ENCODE measurements around the gene C2CD4C. TPM values are rescaled to one million over a fixed set of nuclear protein-coding genes. Genes with fewer than 3 reads are reported as not detected.

C2CD4C gene
- total RNA-seq, 6 donors from 2014 or later = 0.76 to 2.1 (median 1.6) TPM

GRCh38 chr19:371501-372168 is 37.3 kb downstream of the C2CD4C start:
- peaks cover 0 to 12% (median 2%) of the 10 kb centered on the region in 4 donors for H3K4me1 ChIP-seq
- ATAC-seq (ENCODE audit: low FRiP score in 2 of 2) (no peak), DNase-seq (no peak)
- H3K27ac ChIP-seq = no peak overlapping the region
- H3K4me3 ChIP-seq = no peak overlapping the region
- TF ChIP-seq POLR2AphosphoS5 (IDR thresholded peaks at IDR 0.05) (no peak), POLR2A (IDR thresholded peaks at IDR 0.05) (no peak), EP300 (IDR thresholded peaks at IDR 0.05) (no peak)
- TF ChIP-seq, protein P1, sequence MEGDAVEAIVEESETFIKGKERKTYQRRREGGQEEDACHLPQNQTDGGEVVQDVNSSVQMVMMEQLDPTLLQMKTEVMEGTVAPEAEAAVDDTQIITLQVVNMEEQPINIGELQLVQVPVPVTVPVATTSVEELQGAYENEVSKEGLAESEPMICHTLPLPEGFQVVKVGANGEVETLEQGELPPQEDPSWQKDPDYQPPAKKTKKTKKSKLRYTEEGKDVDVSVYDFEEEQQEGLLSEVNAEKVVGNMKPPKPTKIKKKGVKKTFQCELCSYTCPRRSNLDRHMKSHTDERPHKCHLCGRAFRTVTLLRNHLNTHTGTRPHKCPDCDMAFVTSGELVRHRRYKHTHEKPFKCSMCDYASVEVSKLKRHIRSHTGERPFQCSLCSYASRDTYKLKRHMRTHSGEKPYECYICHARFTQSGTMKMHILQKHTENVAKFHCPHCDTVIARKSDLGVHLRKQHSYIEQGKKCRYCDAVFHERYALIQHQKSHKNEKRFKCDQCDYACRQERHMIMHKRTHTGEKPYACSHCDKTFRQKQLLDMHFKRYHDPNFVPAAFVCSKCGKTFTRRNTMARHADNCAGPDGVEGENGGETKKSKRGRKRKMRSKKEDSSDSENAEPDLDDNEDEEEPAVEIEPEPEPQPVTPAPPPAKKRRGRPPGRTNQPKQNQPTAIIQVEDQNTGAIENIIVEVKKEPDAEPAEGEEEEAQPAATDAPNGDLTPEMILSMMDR (IDR thresholded peaks at IDR 0.05) = no peak
- H3K27me3 ChIP-seq = no peaks in the 10 kb centered on the region
- H3K36me3 ChIP-seq = no peaks in the 10 kb centered on the region
- H3K9me3 ChIP-seq = no peaks in the 10 kb centered on the region
- 66 to 71% methylated on average over 15 to 17 of the region's 17 CpGs for WGBS, 2 donors

DNA sequence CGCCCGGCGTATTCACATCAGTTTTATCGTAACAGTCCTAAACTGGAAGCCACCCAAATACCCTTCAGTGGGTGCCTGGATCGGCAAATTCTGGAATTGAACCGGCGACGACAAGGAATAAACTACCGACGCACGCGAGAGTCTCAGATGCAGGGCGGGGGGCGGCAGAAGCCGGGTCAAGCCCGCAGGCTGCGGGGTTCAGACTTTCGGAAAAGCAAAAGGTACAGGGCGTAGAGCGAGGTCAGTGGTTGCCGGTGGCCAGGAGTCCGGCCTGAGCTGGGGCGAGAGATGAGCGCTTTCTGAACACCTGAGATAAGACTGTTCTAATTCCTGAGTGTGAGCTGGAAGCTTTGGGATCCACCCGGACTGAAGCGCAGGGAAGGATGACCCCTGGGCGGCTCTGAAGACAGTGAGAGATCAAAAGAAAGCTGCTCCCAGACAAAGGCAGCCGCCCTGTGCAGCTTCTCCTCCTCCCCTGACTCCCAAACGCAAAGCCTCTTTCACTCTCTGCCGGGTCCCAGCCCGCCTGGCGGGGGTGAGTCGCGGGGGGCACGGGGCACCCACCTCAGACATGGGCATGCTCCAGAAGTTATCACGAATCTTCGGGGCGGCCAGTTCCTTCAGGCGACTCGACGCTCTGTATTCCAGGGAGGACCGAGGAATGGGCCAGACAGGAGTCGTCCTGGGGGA is 38.2 kb downstream of the C2CD4C start:
- TF ChIP-seq POLR2AphosphoS5 (IDR thresholded peaks at IDR 0.05) (no peak), EP300 (IDR thresholded peaks at IDR 0.05) (no peak), POLR2A (IDR thresholded peaks at IDR 0.05) (no peak)
- TF ChIP-seq, protein P1 (IDR thresholded peaks at IDR 0.05) = no peak
- 89 to 91% methylated on average over 42 to 43 of the region's 43 CpGs for WGBS, 2 donors
- Histone ChIP-seq H3K4me1 (peaks cover 0 to 12% (median 2%) of the 10 kb centered on the region in 4 donors), H3K27ac (no peak overlapping the region), H3K36me3 (no peaks in the 10 kb centered on the region), H3K9me3 (no peaks in the 10 kb centered on the region), H3K4me3 (no peak overlapping the region), H3K27me3 (no peaks in the 10 kb centered on the region)
- ATAC-seq (ENCODE audit: low FRiP score in 2 of 2) (no peak), DNase-seq (no peak)

DNA sequence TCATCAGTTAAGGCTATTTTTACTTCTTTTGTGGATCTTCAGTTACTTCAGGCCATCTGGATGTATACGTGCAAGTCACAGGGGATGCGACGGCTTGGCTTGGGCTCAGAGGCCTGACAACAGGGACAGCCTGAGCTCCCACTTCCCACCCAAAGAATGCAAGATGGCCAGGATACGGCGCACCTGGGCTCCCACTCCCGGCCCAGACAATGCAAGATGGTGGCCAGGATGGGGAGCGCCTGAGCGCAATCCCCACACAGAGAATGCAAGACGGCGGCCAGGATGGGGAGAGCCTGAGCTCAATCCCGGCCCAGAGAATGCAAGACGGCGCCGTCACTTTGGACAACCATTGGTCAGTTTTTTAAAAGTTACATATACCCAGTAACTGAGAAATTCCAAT is 39.1 kb downstream of the C2CD4C start:
- TF ChIP-seq EP300 (IDR thresholded peaks at IDR 0.05) (no peak), POLR2A (IDR thresholded peaks at IDR 0.05) (no peak), POLR2AphosphoS5 (IDR thresholded peaks at IDR 0.05) (no peak)
- TF ChIP-seq, protein P1 (IDR thresholded peaks at IDR 0.05) = no peak
- DNase-seq (no peak), ATAC-seq (ENCODE audit: low FRiP score in 2 of 2) (no peak)
- H3K27ac ChIP-seq = no peak overlapping the region
- no peaks in the 10 kb centered on the region for H3K27me3 ChIP-seq
- H3K4me3 ChIP-seq = no peak overlapping the region
- 87 to 98% methylated on average over 13 of the region's 14 CpGs for WGBS, 2 donors
- H3K36me3 ChIP-seq = no peaks in the 10 kb centered on the region
- no peaks in the 10 kb centered on the region for H3K9me3 ChIP-seq
- peaks cover 0 to 12% (median 2%) of the 10 kb centered on the region in 4 donors for H3K4me1 ChIP-seq

DNA sequence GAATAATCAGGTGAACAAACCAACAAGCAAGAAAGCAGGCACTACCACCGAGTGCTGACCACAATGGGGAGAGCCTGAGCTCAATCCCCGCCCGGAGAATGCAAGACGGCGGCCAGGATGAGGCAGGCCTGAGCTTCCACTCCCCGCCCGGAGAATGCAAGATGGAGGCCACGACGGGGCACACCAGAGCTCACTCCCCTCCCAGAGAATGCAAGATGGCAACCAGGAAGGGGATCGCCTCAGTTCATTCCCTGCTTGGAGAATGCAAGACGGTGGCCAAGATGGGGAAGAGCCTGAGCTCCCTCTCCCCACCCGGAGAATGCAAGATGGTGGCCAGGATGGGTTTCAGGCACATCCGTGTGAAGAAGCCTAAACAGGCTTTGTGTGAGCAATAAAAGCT is 39.7 kb downstream of the C2CD4C start:
- TF ChIP-seq, protein P1 (IDR thresholded peaks at IDR 0.05) = no peak
- TF ChIP-seq POLR2A (IDR thresholded peaks at IDR 0.05) (no peak), EP300 (IDR thresholded peaks at IDR 0.05) (no peak), POLR2AphosphoS5 (IDR thresholded peaks at IDR 0.05) (no peak)
- no peak for DNase-seq
- no peak overlapping the region for H3K27ac ChIP-seq
- H3K36me3 ChIP-seq = no peaks in the 10 kb centered on the region
- no peaks in the 10 kb centered on the region for H3K9me3 ChIP-seq
- no peak overlapping the region for H3K4me3 ChIP-seq
- no peak for ATAC-seq (ENCODE audit: low FRiP score in 2 of 2)
- WGBS, 2 donors = 87 to 89% methylated on average over 13 of the region's 13 CpGs
- H3K4me1 ChIP-seq = peaks cover 0 to 12% (median 2%) of the 10 kb centered on the region in 4 donors
- H3K27me3 ChIP-seq = no peaks in the 10 kb centered on the region

Data from upper lobe of left lung (tissue), 6 donors.